ENCODE measurements around the gene ENTREP3. TPM values are rescaled to one million over a fixed set of nuclear protein-coding genes. Genes with fewer than 3 reads are reported as not detected.

Gene ENTREP3, protein sequence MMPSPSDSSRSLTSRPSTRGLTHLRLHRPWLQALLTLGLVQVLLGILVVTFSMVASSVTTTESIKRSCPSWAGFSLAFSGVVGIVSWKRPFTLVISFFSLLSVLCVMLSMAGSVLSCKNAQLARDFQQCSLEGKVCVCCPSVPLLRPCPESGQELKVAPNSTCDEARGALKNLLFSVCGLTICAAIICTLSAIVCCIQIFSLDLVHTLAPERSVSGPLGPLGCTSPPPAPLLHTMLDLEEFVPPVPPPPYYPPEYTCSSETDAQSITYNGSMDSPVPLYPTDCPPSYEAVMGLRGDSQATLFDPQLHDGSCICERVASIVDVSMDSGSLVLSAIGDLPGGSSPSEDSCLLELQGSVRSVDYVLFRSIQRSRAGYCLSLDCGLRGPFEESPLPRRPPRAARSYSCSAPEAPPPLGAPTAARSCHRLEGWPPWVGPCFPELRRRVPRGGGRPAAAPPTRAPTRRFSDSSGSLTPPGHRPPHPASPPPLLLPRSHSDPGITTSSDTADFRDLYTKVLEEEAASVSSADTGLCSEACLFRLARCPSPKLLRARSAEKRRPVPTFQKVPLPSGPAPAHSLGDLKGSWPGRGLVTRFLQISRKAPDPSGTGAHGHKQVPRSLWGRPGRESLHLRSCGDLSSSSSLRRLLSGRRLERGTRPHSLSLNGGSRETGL
- 17.5 and 18.4 TPM in 2 replicates for total RNA-seq

DNA sequence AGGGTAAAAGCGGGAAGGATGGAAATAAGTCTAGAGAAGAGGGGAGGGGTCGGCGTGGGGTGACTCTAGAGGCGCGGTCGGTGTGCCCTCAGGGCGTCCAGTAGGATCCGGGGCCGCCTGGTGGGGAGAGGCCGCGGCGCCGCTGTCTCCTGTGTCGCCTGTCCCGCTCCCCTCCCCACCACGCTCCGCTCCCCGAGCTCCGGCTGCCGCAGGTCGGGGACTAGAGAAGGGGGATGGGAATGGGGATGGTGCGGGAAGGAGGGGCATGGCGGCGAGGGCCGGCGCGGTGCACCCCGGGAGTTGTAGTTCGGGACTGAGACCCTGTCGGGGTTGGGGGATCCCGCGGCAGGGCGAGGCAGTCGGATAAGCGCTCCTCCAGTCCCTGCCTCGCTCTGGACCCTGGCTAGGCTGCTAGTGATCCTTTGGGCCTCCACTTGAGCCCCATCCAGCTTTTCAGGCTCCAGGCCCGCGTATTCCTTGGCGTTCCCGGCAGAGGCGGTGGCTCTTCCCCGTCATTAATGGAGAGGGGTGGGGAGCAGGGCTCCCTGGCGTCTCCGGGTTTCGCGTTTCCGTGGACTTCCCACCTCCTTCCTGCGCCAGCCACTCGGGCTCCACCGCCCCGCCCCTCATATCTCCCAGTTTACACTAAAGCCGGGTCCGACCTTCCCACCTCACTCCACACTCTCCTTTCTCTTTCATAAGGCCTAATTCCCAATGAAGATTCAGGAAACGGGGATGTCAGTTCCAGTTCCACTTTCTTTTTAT lies at the start of gene ENTREP3:
ENTREP3 (minus strand) TSS at position 241 of the 765 bp plus-strand sequence. CDS start 606 bp downstream, outside the sequence.

DNA sequence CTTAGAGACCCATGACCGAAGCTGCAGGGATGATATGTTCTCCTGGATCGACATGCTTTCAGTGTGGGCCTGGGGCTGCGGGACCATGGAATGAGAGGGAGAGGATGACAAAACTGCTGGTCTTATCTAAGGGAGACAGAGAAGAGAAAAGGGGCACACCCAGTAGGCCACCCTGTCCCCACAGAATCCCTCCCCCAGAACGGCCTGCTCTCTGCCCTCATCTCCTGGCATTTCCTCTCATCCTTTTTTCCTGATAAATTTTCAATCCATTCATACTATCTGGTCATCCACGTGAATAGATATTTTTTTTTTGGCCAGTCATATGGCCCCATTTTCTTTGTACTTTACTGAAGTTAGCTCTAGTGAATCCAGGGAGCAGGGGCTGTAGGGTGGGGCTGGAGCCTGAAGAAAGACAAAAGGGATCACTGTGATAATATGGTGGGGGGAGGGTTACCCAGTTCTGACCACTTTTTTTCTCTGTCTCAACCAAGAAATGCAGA lies 46.1 kb upstream of the ENTREP3 start, which contains the start of gene PKLR:
PKLR (minus strand) TSS at position 97 of the 500 bp plus-strand sequence; CDS start at position 54, 43 bp downstream.

DNA sequence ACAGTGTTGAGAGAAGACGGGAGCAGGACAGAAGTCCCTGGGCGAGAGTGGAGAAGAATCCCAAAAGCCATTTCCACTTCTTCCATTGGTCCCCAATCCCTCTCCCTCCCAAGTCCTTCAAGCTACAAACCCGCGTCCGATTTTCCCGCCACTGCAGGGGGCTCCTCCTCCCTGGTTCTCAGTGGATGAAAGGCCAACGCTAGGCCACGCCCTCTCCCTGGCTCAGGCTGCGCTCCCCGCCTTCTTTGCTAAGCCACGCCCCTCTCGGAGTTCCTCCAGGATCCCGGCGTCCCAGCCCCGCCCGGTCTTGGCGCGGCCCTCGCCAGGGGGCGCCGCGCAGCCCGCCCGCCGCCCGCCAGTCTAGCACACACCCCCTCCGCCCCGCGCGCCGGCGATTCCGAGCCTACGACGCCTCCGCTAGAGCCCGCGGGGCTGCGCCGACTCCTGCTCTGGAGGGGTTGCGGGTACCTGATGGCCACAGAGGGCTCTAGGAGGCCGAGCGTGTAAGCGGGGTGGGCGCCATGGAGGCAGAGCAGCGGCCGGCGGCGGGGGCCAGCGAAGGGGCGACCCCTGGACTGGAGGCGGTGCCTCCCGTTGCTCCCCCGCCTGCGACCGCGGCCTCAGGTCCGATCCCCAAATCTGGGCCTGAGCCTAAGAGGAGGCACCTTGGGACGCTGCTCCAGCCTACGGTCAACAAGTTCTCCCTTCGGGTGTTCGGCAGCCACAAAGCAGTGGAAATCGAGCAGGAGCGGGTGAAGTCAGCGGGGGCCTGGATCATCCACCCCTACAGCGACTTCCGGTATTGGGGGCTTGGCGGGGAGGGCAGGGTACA lies 22.0 kb upstream of the ENTREP3 start, which contains the start of gene HCN3:
HCN3 (plus strand) TSS at position 394 of the 832 bp plus-strand sequence; CDS start at position 522, 128 bp downstream.

DNA sequence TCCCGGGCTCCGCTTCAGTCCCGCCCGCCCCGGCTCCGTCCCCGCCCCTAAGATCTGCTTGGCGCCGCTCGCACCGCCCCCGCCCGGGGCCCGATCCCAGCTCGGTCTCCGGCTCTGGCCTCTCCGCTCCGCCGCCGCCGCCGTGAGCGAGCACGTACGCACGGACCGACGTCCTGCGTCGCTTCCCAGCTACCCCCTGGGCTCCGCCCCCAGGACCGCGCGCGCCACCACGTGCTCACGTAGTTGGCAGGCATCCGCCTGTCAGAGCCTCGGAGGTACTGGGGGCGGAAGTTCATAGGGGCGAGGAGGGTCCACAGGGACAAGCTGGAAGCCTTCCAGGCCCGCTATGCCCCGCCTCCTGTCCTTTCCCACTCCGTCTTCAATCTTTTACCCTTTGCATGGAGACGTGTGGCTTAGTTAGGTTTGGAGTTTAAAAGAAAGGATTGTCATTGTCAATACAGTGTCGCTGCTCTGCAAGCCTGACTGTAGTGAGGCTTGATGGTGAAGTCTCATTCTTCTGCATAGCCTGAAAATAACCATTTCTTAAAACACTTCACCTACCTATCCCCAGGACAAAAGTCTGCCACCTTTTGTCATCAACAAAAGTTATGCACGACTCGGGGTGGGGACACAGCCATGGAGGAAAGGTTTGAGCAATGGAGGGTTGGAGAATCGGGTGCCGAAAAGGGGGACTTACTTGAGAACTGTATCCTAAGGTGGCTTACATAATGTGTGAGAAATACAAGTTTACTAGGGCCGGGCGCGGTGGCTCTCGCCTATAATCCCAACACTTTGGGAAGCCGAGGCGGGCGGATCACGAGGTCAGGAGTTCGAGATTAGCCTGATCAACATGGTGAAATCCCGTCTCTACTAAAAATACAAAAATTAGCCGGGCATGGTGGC lies 18.3 kb upstream of the ENTREP3 start, which contains the start of gene CLK2:
CLK2 (minus strand) TSS at position 162 of the 903 bp plus-strand sequence. CDS start 2,527 bp downstream, outside the sequence.

DNA sequence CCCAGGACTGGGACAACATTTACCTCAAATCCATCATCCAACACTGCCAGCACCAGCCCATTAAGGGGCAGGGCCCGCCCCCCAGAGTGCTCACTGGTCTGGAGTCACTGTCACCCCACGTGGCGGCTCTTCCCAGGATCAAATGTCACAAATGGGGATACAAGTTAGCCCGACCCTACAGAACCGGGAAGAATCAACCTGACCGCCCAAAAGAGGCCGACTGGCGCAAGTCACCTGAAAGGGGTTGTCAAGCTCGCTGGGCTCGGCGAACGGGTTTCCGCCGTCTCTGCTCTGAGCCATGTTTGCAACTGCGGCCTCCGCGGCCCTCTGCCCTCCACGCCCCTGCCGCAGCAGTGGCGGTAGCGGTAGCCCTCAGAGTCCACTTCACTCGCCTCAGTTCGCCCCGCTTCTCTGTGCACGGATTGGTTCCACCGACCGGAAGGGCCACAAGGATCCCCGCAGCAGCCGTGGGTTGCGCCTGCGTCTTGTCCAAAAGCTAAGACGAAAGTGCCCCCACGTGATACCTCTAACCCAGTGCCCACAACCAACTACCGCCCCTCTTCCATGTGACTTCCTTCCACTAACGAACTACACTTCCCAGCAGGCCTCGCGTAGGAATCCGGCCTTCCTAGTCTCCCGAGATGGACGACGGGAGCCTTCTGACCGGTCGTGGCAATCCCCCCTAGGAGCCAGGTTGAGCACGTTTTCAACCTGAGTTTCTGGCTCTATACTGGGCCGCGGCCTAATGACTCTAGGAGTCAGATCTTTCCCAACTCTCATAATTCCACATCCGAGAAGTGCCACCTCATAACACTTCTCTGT lies 6.8 kb upstream of the ENTREP3 start, which contains the start of gene SCAMP3:
SCAMP3 (minus strand) TSS at position 509 of the 822 bp plus-strand sequence; CDS start at position 300, 209 bp downstream.

DNA sequence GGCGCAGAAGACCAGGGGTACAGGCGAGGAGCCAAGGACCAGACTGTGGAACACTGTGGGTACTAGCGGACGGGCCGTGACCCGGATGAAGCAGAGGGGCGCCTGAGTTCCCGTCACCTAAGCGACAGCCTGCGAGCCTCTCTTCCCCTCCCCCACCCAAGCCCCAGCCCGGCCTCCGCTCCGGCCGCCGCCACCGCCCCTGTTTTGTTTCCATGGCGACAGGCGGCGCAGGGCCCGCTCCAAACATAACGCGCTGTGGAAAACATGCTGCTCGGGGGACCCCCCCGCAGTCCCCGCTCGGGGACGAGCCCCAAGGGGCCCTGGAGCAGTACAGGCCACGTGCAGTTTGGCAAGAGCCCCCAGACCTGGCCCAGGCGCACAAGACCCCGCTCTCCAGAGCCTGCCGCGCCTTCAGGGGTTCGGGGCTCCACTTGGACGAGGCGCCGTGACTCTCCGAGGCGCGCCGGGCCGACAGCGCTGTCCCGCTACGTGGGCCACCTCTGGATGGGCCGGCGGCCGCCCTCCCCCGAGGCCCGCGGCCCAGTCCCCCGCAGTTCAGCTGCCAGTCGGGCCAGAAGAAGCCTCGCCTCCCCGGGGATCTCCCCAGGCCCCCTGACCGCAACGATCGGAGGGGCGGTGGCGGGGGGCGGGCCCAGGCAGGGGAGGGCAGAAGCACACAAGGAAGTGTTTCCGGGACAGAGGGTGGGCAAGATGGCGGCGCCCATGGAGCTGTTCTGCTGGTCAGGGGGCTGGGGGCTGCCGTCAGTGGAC lies 46.6 kb downstream of the ENTREP3 start, which contains the start of gene MTX1:
MTX1 (plus strand) TSS at position 155 of the 771 bp plus-strand sequence; CDS start at position 265, 110 bp downstream.

DNA sequence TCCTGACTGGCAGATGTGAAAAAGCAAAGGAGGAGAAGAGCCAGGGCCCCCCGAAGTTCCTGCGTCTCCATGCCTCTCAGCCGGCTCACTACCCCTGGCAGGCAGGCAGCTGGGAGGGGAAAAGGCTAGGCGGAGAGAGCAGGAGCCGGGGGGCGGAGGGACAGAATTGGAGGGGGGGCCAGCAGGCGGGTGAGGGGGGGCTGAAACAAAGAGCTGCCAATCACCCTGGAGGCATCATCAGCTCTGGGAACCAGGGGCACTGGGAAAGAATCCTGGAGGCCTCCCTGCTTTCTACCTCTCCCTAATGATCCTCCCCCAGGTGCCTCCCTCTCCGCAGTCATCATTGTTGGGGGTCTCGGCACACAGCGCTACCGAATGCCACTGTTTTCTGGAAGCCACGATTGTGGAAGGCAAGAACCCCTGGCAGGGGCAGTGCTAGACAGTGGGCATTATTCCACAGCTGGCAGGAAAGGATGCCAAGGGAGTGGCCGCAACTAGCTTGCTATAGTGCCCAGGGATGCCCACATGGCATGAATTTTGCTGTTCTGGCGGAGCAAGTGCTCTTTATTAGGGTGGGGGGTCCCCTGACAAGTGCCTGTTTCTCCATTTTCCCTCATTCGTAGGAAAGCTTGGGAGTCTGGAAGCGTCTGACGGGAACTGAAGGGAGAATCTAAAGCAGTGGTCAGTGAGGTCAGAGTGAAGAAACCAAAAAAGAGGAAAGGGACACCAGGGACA lies 47.3 kb downstream of the ENTREP3 start, which contains the start of gene THBS3:
THBS3 (minus strand) TSS at position 92 of the 735 bp plus-strand sequence; CDS start at position 71, 21 bp downstream.

Other genes with a start within 250 kb of the ENTREP3 start
- gene DCST2, start 221.7 kb downstream of the ENTREP3 start, total RNA-seq: not detected in 2 replicates
- not detected in 2 replicates for gene DCST1, start 221.7 kb downstream of the ENTREP3 start, total RNA-seq
- gene ADAM15, start 204.2 kb downstream of the ENTREP3 start, total RNA-seq: 207 and 264 TPM in 2 replicates
- gene EFNA4, start 191.7 kb downstream of the ENTREP3 start, total RNA-seq: 10.7 and 14.4 TPM in 2 replicates
- gene EFNA3, start 176.6 kb downstream of the ENTREP3 start, total RNA-seq: 2.9 and 3.2 TPM in 2 replicates
- gene EFNA1, start 127.6 kb downstream of the ENTREP3 start, total RNA-seq: 22.1 and 25.9 TPM in 2 replicates
- 57.0 and 57.2 TPM in 2 replicates for gene SLC50A1, start 119.6 kb downstream of the ENTREP3 start, total RNA-seq
- 35.5 and 59.5 TPM in 2 replicates for gene DPM3, start 115.0 kb downstream of the ENTREP3 start, total RNA-seq
- gene KRTCAP2, start 82.2 kb downstream of the ENTREP3 start, total RNA-seq: 118 and 192 TPM in 2 replicates
- gene TRIM46, start 81.6 kb downstream of the ENTREP3 start, total RNA-seq: 3.0 and 3.2 TPM in 2 replicates
- 5.4 and 15.6 TPM in 2 replicates for gene THBS3, start 47.6 kb downstream of the ENTREP3 start, total RNA-seq
- 97.6 and 103 TPM in 2 replicates for gene MTX1, start 46.8 kb downstream of the ENTREP3 start, total RNA-seq
- gene SCAMP3, start 6.9 kb upstream of the ENTREP3 start, total RNA-seq: 72.9 and 75.6 TPM in 2 replicates
- 14.2 and 16.9 TPM in 2 replicates for gene CLK2, start 18.0 kb upstream of the ENTREP3 start, total RNA-seq
- gene HCN3, start 22.0 kb upstream of the ENTREP3 start, total RNA-seq: 0.38 and 0.55 TPM in 2 replicates
- 0.72 and 1.9 TPM in 2 replicates for gene PKLR, start 46.0 kb upstream of the ENTREP3 start, total RNA-seq
- 696 and 705 TPM in 2 replicates for gene FDPS, start 53.4 kb upstream of the ENTREP3 start, total RNA-seq
- gene RUSC1, start 65.4 kb upstream of the ENTREP3 start, total RNA-seq: 35.8 and 47.1 TPM in 2 replicates